SK-N-SH treated with all-trans-retinoic acid at 6 μM for 48 hours (cell line): ENCODE results near the gene DAGLB.

ENCODE experiments used
- ATAC-seq: fragments of 200-7000 bp; cut with Tn5 transposase; 3 replicates; pipeline ENCODE4 v1.9.1; 2020; ENCODE audit warnings: mild to moderate bottlenecking, moderate library complexity
- ARNTL ChIP-seq: fragments of 450-650 bp; formaldehyde crosslinking; IDR thresholded peaks from 2 replicates; pipeline ENCODE4 v1.5.0; 2020; ENCODE audit warnings: low read depth, mild to moderate bottlenecking, moderate library complexity, borderline replicate concordance
- BACH2 ChIP-seq: fragments of 250-450 bp; sonication (Bioruptor Pico); IDR thresholded peaks from 2 replicates; pipeline ENCODE4 v1.9.0; 2021; ENCODE audit warnings: mild to moderate bottlenecking, borderline replicate concordance
- ESRRG ChIP-seq: fragments of 250-450 bp; sonication (Bioruptor Pico); IDR thresholded peaks from 2 replicates; pipeline ENCODE4 v1.6.1; 2021; ENCODE audit warnings: mild to moderate bottlenecking
- GLIS3 ChIP-seq: fragments of 250-450 bp; sonication (Bioruptor Pico); IDR thresholded peaks from 2 replicates; pipeline ENCODE4 v1.5.0; 2020; ENCODE audit warnings: mild to moderate bottlenecking, moderate library complexity
- ISL1 ChIP-seq: fragments of 250-450 bp; sonication (Bioruptor Pico); IDR thresholded peaks from 2 replicates; pipeline ENCODE4 v2.1.2; 2022; ENCODE audit warnings: mild to moderate bottlenecking, moderate library complexity
- OSR1 ChIP-seq: fragments of 250-450 bp; sonication (Bioruptor Pico); IDR thresholded peaks from 2 replicates; pipeline ENCODE4 v1.8.0; 2022; ENCODE audit warnings: moderate library complexity, mild to moderate bottlenecking, inconsistent platforms
- PPARA ChIP-seq: fragments of 250-450 bp; sonication (Bioruptor Pico); IDR thresholded peaks from 2 replicates; pipeline ENCODE4 v1.5.0; 2020; ENCODE audit warnings: mild to moderate bottlenecking, borderline replicate concordance
- RARB ChIP-seq: fragments of 250-450 bp; sonication (Bioruptor Pico); IDR thresholded peaks from 2 replicates; pipeline ENCODE4 v1.8.0; 2021; ENCODE audit warnings: mild to moderate bottlenecking, moderate library complexity
- SNAI2 ChIP-seq: fragments of 250-450 bp; sonication (Bioruptor Pico); IDR thresholded peaks from 2 replicates; pipeline ENCODE4 v1.5.0; 2020; ENCODE audit warnings: mild to moderate bottlenecking, moderate library complexity
- TCF4 ChIP-seq: fragments of 250-450 bp; sonication (Bioruptor Pico); IDR thresholded peaks from 2 replicates; pipeline ENCODE4 v1.8.0; 2021; ENCODE audit warnings: mild to moderate bottlenecking, moderate library complexity, borderline replicate concordance
- TOX ChIP-seq: fragments of 250-450 bp; sonication (Bioruptor Pico); IDR thresholded peaks from 2 replicates; pipeline ENCODE4 v1.8.0; 2021; ENCODE audit warnings: mild to moderate bottlenecking, moderate library complexity, borderline replicate concordance
- ZFP3 ChIP-seq: fragments of 250-450 bp; sonication (Bioruptor Pico); IDR thresholded peaks from 2 replicates; pipeline ENCODE4 v1.5.0; 2020; ENCODE audit warnings: mild to moderate bottlenecking, moderate library complexity
- ZFP30 ChIP-seq: fragments of 450-650 bp; formaldehyde crosslinking; IDR thresholded peaks from 2 replicates; pipeline ENCODE4 v1.5.0; 2022; ENCODE audit warnings: mild to moderate bottlenecking, moderate library complexity
- ZNF70 ChIP-seq: fragments of 450-650 bp; formaldehyde crosslinking; IDR thresholded peaks from 2 replicates; pipeline ENCODE4 v1.5.0; 2020; ENCODE audit warnings: mild to moderate bottlenecking, moderate library complexity
- ZNF8 ChIP-seq: fragments of 450-650 bp; formaldehyde crosslinking; IDR thresholded peaks from 2 replicates; pipeline ENCODE4 v1.5.0; 2020; ENCODE audit warnings: mild to moderate bottlenecking, moderate library complexity
- TF ChIP-seq, protein P1 (sequence below): fragments of 250-450 bp; sonication (Bioruptor Pico); IDR thresholded peaks from 2 replicates; pipeline ENCODE4 v1.8.0; 2020; ENCODE audit warnings: mild to moderate bottlenecking, moderate library complexity, borderline replicate concordance
- TF ChIP-seq, protein P2 (sequence below): fragments of 250-450 bp; sonication (Bioruptor Pico); IDR thresholded peaks from 2 replicates; pipeline ENCODE4 v1.5.0; 2020; ENCODE audit warnings: mild to moderate bottlenecking, moderate library complexity
- TF ChIP-seq, protein P3 (sequence below): fragments of 250-450 bp; sonication (Bioruptor Pico); IDR thresholded peaks from 2 replicates; pipeline ENCODE4 v1.5.1; 2021; ENCODE audit warnings: mild to moderate bottlenecking, moderate library complexity
- TF ChIP-seq, protein P4 (sequence below): fragments of 250-450 bp; sonication (Bioruptor Pico); IDR thresholded peaks from 2 replicates; pipeline ENCODE4 v1.5.1; 2020; ENCODE audit warnings: low read depth, mild to moderate bottlenecking, moderate library complexity
- TF ChIP-seq, protein P5 (sequence below): fragments of 250-450 bp; sonication (Bioruptor Pico); IDR thresholded peaks from 2 replicates; pipeline ENCODE4 v1.8.0; 2021; ENCODE audit warnings: low read depth, mild to moderate bottlenecking, moderate library complexity, borderline replicate concordance

Gene DAGLB

DNA sequence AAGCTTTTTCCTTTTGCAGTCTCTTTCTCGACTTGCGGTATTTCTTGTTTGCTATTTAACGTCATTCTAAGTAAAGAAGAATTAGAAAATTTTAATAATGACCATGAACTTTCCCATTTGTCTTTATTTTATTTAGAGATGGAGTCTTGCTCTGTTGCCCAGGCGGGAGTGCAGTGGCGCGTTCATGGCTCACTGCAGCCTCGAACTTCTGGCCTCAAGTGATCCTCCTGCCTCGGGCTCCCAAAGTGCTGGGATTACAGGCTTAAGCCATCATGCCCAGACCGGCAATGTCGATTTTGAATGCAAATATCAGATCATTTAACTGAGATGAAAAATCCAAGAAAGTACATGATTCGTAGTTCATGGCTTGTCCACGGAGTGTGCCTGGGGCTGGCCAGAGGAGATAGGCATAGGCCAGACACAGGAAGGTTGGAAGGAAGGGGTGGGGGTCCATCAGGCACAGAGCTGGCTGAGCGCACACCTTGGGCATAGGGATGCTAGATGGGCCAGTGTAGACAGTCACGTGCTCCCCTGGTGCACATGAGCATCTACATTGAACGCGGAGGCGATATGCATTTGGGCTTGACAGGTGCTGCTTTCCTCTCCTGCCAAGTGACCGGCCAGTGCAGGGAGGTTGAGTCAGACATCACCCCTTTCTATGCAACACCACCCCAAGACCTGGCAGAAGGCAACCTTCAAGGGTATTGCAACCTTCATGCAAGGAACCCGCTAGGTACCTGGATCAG lies 38.9 kb upstream of the DAGLB start:
- TF ChIP-seq GLIS3 (CRISPR knock-in tag): no peak
- TF ChIP-seq, protein P1, sequence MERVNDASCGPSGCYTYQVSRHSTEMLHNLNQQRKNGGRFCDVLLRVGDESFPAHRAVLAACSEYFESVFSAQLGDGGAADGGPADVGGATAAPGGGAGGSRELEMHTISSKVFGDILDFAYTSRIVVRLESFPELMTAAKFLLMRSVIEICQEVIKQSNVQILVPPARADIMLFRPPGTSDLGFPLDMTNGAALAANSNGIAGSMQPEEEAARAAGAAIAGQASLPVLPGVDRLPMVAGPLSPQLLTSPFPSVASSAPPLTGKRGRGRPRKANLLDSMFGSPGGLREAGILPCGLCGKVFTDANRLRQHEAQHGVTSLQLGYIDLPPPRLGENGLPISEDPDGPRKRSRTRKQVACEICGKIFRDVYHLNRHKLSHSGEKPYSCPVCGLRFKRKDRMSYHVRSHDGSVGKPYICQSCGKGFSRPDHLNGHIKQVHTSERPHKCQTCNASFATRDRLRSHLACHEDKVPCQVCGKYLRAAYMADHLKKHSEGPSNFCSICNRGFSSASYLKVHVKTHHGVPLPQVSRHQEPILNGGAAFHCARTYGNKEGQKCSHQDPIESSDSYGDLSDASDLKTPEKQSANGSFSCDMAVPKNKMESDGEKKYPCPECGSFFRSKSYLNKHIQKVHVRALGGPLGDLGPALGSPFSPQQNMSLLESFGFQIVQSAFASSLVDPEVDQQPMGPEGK (CRISPR knock-in tag): no peak
- no peak for TF ChIP-seq ZFP30 (CRISPR knock-in tag)
- ATAC-seq: no peak

DNA sequence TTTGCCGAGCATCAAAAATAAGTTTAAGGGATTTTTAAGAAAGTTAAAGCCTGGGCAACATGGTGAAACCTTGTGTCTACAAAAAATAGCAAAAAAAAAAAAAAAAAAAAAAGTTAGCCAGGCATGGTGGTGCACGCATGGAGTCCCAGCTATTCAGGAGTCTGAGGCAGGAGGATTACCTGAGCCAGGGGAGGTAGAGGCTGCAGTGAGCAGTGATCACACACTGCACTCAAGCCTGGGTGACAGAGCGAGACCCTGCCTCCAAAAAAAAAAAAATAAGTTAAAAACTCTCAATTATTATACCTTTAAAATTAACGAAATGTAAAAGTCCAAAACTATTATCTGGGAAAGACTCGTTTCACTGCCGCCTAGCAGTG lies 35.0 kb upstream of the DAGLB start:
- no peak for TF ChIP-seq TOX (CRISPR knock-in tag)
- TF ChIP-seq PPARA (CRISPR knock-in tag): no peak
- TF ChIP-seq BACH2 (CRISPR knock-in tag): no peak
- TF ChIP-seq TCF4: no peak
- TF ChIP-seq, protein P2, sequence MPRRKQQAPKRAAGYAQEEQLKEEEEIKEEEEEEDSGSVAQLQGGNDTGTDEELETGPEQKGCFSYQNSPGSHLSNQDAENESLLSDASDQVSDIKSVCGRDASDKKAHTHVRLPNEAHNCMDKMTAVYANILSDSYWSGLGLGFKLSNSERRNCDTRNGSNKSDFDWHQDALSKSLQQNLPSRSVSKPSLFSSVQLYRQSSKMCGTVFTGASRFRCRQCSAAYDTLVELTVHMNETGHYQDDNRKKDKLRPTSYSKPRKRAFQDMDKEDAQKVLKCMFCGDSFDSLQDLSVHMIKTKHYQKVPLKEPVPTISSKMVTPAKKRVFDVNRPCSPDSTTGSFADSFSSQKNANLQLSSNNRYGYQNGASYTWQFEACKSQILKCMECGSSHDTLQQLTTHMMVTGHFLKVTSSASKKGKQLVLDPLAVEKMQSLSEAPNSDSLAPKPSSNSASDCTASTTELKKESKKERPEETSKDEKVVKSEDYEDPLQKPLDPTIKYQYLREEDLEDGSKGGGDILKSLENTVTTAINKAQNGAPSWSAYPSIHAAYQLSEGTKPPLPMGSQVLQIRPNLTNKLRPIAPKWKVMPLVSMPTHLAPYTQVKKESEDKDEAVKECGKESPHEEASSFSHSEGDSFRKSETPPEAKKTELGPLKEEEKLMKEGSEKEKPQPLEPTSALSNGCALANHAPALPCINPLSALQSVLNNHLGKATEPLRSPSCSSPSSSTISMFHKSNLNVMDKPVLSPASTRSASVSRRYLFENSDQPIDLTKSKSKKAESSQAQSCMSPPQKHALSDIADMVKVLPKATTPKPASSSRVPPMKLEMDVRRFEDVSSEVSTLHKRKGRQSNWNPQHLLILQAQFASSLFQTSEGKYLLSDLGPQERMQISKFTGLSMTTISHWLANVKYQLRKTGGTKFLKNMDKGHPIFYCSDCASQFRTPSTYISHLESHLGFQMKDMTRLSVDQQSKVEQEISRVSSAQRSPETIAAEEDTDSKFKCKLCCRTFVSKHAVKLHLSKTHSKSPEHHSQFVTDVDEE: no peak
- TF ChIP-seq, protein P3, sequence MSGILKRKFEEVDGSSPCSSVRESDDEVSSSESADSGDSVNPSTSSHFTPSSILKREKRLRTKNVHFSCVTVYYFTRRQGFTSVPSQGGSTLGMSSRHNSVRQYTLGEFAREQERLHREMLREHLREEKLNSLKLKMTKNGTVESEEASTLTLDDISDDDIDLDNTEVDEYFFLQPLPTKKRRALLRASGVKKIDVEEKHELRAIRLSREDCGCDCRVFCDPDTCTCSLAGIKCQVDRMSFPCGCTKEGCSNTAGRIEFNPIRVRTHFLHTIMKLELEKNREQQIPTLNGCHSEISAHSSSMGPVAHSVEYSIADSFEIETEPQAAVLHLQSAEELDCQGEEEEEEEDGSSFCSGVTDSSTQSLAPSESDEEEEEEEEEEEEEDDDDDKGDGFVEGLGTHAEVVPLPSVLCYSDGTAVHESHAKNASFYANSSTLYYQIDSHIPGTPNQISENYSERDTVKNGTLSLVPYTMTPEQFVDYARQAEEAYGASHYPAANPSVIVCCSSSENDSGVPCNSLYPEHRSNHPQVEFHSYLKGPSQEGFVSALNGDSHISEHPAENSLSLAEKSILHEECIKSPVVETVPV (CRISPR knock-in tag): no peak
- TF ChIP-seq GLIS3 (CRISPR knock-in tag): no peak
- TF ChIP-seq, protein P4, sequence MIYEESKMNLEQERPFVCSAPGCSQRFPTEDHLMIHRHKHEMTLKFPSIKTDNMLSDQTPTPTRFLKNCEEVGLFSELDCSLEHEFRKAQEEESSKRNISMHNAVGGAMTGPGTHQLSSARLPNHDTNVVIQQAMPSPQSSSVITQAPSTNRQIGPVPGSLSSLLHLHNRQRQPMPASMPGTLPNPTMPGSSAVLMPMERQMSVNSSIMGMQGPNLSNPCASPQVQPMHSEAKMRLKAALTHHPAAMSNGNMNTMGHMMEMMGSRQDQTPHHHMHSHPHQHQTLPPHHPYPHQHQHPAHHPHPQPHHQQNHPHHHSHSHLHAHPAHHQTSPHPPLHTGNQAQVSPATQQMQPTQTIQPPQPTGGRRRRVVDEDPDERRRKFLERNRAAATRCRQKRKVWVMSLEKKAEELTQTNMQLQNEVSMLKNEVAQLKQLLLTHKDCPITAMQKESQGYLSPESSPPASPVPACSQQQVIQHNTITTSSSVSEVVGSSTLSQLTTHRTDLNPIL (CRISPR knock-in tag): no peak
- TF ChIP-seq RARB (CRISPR knock-in tag): no peak
- TF ChIP-seq ZNF70 (CRISPR knock-in tag): no peak
- TF ChIP-seq ZNF8 (CRISPR knock-in tag): no peak
- TF ChIP-seq, protein P1 (CRISPR knock-in tag): no peak
- no peak for TF ChIP-seq ZFP3 (CRISPR knock-in tag)
- no peak for TF ChIP-seq OSR1 (CRISPR knock-in tag)
- TF ChIP-seq ARNTL (CRISPR knock-in tag): no peak
- TF ChIP-seq SNAI2 (CRISPR knock-in tag): no peak
- TF ChIP-seq ESRRG (CRISPR knock-in tag): no peak
- TF ChIP-seq ISL1 (CRISPR knock-in tag): no peak
- TF ChIP-seq, protein P5, sequence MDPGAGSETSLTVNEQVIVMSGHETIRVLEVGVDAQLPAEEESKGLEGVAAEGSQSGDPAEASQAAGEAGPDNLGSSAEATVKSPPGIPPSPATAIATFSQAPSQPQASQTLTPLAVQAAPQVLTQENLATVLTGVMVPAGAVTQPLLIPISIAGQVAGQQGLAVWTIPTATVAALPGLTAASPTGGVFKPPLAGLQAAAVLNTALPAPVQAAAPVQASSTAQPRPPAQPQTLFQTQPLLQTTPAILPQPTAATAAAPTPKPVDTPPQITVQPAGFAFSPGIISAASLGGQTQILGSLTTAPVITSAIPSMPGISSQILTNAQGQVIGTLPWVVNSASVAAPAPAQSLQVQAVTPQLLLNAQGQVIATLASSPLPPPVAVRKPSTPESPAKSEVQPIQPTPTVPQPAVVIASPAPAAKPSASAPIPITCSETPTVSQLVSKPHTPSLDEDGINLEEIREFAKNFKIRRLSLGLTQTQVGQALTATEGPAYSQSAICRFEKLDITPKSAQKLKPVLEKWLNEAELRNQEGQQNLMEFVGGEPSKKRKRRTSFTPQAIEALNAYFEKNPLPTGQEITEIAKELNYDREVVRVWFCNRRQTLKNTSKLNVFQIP (CRISPR knock-in tag): no peak
- TF ChIP-seq, all 23 proteins: peak for 0
- ATAC-seq: peak; percentile 9
